GM19455 (cell line): Measurements from ENCODE around the gene EIF4H.
"Not testable (repeated sequence)": the region's sequence is repeated elsewhere in the genome, so short reads cannot be mapped to it uniquely, and the experiment has no call there.

Experiments used
- ATAC-seq: cut with Tn5 transposase; IDR thresholded peaks from one replicate; pipeline ENCODE4 v1.9.1; 2021; ENCODE audit not compliant: unreplicated experiment

Gene EIF4H

DNA sequence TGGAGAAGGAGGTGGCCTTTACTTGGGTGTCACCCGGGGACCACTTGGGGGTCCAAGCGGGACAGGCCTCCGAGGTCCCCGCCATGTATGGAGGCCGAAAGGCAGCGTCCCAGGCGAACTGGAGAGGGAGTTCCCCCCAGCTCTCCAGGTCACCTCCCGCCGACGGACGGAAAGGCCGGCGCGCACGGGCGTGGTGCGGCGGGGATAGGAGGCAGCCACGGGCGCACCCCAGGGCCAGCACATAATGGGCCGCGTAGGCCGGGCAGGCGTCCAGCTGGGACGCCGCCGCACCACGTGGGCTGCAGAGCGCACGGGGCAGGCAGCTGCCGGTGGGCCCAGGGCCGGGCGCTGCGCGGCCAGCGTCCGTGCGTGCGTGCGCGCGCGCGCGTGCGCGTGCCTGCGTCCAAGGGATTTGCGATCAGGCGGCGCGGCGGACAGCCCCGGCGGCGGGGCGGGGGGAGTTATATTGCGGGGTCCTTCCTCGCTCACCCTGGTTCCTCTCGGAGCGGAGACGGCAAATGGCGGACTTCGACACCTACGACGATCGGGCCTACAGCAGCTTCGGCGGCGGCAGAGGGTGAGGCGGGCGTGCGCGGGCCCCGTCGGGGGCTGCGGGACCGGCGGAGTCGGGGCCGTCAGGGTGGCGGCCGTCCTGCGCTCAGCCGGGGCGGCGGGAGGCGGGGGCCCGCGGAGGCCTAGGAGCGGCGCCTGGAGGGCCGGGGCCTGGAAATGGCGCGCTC lies at the start of gene EIF4H:
TSS of gene EIF4H (plus strand) at position 491 of the 740 bp plus-strand sequence. CDS start at position 519, 28 bp downstream.
- peak; percentile 76 for ATAC-seq

DNA sequence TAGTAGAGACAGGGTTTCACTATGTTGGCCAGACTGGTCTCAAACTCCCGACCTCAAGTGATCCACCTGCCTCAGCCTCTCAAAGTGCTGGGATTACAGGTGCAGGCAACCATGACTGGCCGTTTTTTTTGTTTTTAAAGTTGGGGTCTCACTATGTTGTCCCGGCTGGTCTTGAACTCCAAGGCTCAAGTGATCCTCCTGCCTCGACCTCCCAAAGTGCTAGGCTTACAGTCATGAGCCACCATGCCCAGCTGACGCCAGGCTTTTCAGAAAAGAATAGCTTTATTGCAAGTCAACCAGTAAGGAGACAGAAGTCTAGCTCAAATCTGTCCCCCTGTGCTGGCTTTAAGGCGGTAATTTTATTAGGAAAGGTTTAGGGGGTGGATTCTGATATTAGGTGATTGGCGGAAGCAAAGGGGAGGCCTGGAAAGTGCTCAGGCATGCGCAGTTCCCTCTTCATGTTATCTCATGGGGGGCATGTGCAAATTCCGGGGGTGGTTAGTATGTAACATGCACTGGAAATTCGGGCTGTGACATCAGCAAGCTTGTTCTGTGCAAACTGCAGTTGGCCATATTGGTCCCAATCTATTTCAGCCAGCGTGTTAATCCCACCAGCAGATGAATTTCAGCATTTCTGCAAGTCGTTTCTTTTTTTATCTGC lies 47.8 kb upstream of the EIF4H start:
- ATAC-seq = no peak

DNA sequence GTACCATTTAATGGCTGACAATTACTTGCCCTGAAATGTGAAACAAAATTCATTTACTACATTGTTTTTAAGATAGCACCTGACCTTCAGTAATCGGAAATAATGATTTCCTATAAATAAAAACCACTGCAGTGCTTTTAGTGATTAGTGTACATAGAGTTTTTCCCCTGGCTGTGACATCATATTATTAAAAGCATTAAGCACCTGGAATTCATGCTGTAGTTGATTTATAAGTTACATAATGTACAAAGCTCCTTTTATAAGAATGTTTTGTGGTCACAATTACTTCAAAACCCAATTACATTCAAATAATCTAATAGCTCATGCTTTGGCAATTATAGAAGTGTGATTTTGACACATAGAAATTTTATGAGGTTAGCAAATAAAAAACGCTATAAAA lies 44.3 kb upstream of the EIF4H start:
- ATAC-seq = no peak

DNA sequence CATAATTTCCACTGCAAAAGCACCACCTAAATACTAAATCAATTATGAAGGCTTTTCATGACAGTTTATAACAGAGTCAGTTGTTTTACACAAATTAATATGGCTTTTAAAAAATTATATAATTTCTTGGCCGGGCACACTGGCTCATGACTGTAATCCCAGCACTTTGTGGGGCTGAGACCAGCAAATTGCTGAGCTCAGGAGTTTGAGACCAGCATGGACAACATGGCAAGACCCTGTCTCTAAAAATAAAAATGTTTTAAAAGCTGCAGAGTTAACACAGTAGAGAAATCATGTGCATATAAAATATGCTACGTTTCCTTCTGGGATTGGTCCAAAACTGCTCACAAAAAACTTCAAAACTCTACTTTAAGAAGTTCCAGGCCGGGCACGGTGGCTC lies 43.6 kb upstream of the EIF4H start:
- no peak for ATAC-seq

DNA sequence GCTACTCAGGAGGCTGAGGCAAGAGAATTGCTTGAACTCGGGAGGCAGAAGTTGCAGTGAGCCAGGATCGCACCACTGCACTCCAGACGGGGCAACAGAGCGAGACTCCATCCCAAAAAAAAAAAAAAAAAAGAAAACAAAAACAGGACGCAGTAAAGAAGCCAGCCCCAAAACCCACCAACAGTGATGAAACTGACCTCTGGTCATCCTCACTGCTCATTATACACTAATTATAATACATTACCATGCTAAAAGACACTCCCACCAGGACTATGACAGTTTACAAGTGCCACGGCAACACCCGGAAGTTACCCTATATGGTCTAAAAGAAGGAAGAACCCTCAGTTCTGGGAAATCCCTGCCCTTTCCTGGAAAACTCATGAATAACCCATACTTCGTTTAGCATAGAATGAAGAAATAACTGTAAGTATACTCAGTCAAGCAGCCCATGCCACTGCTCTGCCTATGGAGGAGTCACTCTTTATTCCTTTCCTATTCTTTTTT lies 40.0 kb upstream of the EIF4H start:
- no peak for ATAC-seq

DNA sequence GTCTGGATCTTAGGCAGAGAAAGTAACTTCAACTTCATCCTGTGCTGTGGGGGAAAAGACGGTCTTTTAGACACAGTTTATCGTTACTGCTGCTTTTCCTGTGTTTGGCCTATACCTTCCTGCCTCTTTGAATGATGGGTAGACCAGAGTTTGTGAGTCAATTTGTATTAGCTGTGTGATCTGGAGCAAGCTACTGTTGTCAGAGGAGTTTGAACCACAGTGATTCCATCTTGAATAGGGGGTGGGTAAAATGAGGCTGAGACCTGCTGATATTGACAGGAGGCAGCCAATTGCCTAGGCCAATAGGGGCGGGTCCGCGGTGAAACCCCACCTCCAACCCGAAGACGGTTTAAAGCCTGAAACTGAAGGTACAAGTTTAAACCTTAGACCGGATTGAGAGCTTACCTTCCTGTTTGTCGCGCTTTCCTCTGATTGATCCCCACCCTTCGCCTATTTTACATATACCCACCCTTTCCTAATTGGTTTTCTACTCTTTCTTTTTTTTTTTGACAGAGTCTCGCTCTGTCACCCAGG lies 35.8 kb upstream of the EIF4H start:
- no peak for ATAC-seq

DNA sequence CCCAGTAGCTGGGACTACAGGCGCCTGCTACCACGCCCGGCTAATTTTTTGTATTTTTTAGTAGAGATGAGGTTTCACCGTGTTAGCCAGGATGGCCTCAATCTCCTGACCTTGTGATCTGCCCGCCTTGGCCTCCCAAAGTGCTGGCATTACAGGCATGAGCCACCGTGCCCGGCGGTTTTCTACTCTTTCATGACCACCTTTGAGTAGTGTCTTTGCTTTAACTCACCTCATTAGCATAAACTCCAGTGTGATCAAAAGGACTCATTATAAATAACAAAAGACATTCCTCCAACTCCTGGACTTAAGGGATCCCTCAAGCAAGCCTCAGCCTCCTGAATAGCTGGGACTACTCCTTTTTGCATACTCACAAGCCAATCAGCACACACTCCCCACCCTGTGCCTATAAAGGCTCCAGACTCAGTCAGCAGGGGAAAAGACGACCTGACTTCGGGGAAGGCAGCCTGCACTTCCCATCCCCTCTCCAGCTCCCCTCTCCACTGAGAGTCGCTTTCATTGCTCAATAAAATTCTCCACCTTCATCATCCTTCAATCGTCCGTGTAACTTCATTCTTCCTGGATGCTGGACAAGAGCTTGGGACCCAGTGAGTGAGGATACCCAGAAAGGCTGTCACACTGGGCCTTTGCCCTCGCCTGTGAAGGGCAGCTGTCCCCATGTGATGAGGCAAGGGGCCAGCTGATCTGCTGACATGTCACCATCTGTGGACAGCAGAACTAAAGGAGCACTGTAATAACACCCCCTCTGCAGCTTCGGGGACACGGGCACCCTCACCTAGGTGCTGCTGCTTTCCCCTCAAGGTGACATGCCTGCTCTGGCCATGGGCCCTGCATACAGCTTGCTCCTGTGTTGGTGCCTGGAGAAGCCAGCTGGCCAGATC lies 35.0 kb upstream of the EIF4H start:
- no peak for ATAC-seq

DNA sequence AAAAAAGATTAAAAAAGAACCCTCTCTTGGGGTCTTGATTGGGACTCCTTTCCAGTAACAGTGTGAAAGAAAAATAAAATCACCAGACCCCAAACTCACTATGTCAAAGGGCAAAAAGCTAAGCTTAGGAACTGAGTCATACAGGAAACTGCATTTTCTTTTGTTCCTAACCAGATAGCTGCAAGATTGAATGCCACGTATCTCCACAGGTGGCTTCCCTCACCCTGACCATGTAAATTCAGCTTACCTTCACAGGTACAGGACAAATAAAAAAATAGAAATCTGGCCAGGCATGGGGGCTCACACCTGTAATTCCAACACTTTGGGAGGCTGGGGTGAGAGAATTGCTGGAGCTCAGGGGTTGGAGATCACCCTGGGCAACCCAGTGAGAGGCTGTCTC lies 32.5 kb upstream of the EIF4H start:
- ATAC-seq = no peak

DNA sequence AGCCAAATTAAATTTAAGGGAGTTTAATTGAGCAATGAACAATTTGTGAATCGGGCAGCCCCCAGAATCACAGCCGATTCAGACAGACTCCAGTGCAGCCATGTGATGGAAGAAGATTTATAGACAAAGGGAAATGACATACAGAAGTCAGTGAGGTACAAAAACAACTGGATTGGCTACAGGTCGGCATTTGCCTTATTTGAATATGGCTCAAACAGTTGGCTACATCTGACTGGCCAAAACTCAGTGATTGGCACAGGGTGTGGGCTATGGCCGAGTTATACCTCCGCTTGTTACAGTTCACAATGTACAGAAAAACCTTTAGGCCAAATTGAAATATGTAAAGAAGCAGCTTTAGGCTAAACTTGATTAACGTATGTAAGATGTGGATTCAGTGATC lies 30.8 kb upstream of the EIF4H start:
- ATAC-seq = no peak

DNA sequence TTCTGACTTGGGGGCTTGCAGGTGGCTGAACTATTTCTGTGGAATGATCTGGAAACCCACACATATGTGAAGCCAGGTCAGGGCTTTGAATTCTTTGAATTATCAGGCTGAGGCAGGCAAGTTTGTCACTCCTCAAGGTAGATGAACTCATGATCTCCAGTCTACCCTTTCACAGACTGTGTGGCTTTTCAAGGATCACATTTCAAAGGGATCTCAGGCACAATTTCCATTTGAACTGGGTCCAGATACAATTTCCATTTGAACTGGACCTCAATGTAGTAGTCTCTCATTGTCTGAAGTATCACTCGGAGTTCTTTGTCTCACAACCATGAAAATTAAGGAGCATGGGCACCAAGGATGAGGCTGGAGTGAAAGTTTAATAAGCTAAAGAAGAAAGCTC lies 25.7 kb upstream of the EIF4H start:
- ATAC-seq = no peak

DNA sequence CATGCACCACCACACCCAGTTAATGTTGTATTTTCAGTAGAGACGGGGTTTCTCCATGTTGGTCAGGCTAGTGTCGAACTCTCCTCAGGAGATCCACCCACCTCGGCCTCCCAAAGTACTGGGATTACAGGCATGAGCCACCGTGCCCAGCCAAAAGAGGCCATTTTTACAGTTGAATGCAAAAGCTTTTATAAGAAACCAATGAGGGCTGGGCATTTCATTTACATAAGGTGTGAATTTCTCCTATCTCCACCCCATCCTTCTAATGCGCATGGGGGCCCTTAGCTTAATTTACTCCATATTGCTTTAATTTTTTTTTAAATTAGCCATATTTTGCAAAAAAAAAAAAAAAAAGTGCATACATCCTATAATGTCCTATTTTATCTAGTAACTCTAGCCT lies 25.1 kb upstream of the EIF4H start:
- no peak for ATAC-seq

DNA sequence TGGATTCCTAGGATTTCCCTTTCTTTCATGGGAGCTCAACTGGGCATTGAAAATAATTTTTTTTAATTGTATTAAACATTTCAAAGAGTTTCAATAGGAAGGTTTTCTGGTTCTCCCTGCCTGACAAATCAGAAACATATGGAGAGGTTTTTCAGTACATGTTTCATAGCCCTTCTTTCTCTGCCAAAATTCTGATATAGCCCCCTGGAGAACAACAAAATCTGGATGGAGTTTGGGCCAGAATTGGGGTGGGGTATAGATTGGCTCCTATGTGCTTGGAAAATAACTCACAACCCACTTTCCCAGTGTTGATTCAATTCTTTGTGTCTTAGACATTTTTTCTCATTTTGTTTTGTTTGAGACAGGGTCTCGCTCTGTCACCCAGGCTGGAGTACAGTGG lies 24.6 kb upstream of the EIF4H start:
- ATAC-seq = no peak

DNA sequence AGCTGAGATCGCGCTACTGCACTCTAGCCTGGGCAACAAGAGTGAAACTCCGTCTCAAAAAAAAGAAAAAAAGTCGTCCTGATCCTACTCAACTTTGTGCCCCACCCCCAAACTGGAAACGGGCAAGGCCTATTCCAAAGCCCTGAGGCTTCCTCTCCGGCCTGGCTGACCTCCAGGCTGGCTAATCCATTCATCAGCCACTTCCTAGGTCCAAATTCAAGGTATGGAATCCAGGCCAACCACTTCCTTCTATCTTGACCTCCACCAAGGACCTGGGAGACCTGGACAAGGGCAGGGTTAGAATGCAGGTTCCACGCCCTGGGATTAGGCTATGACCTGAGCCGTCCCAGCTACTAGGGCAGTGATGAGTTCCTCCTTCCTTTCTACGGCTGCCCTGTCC lies 20.4 kb upstream of the EIF4H start:
- ATAC-seq = no peak

DNA sequence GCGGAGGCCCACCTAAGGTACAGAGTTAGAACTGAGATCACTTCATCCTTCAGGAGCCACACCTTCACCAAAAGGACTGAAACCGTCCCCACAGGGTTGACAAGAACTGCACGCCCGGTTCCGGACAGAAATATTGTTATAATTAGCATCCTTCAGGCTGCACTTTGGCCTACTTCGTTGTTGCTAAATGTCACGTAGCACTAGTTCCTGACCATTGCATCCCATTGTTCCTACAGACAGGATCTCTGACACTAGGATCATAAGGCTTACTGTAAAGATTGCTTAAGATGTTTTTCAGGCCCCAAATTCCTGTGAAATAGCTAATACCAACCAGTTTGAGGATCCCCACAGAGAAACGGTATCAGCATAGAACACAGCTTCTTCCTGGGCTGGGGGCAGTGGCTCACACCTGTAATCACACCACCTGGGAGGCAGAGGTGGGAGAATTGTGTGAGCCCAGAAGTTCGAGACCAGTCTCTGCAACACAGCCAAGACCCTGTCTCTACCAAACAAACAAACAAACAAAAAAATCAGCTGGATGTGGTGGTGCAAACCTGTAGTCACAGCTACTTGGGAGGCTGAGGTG lies 18.3 kb upstream of the EIF4H start:
- ATAC-seq = no peak

DNA sequence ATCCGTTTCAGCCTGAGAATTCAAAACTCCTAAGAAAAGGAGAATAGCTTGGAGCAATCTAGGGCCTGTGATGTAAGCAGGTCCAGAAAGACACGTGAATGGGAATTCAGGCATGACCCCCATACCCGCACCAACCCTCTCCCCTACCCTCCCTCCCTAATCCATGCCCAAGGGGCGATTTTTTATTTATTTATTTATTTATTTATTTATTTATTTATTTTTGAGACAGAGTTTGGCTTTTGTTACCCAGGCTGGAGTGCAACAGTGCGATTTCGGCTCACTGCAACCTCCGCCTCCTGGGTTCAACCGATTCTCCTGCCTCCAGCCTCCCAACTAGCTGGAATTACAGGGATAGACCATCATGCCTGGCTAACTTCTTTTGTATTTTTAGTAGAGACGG lies 16.6 kb upstream of the EIF4H start:
- no peak for ATAC-seq

DNA sequence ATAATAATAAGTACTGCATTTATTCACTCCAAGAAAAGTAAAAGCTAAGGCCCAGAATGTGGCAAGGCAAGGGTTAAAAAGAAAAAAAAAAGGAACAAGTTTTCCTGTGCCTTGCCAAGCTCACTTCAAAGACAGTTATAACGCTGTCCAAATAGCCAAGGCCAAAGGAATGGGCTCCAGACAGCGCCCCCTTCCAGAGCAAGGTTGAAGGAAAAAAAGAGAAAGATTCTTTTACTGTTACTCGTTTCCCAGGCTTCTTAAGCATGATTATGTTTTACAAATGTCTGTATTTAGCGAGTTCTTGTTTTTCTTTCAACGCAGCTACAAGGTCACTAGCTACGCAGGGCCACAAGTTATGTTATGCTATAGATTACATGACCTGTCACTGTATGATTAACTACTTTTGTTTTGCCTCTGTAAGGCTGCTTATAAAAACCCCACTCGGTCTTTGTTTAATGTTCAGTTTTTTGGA lies 9.1 kb upstream of the EIF4H start:
- ATAC-seq = no peak

DNA sequence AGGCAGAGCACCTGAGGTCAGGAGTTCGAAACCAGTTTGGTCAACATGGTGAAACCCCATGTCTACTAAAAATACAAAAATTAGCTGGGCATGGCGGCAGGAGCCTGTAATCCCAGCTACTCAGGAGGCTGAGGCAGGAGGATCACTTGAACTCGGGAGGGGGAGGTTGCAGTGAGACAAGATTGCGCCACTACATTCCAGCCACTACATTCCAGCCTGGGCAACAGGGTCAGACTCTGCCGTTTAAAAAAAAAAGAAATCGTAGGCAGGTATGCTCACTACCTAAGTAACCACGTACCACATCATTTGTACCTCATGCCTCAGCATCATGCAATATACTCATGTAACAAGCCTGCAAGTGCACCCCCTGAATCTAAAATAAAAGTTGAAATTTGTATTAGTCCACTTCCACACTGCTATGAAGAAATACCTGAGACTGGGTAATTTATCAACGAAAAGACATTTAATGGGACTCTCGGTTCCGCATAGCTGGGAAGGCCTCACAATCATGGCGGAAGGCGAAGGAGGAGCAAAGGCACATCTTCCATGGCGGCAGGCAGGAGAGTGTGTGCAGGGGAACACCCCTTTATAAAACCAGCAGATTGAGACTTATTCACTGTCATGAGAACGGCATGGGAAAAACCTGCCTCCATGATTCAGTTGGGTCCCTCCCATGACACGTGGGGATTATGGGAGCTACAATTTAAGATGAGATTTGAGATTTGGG lies 8.1 kb upstream of the EIF4H start:
- ATAC-seq = no peak

DNA sequence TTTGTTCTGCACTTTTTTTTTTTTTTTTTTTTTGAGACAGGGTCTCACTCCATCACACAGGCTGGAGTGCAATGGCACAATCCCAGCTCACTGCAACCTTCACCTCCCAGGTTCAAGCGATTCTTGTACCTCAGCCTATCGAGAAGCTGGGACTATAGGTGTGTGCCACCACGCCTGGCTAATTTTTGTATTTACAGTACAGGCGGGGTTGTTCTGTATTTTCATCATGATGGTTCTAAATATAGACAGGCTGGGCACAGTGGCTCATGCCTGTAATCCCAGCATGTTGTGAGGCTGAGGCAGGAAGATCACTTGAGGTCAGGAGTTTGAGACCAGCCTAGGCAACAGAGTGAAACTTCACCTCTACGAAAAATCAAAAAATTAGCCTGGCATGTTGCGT lies 6.8 kb upstream of the EIF4H start:
- ATAC-seq = not testable (repeated sequence)

DNA sequence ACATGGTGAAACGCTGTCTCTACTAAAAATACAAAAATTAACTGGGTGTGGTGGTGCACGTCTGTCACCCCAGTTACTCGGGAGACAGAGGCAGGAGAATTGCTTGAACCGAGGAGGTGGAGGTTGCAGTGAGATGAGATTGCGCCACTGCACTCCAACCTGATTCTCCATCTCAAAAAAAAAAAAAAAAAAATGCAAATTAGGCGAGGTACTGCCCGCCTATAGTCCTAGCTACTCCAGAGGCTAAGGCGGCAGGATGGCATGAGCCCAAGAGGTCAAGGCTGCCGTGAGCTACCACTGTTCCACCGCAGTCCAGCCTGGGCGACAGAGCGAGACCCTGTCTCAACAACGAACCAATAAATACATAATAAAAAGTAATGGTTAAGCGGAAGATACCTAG lies 1.1 kb upstream of the EIF4H start:
- no peak for ATAC-seq

DNA sequence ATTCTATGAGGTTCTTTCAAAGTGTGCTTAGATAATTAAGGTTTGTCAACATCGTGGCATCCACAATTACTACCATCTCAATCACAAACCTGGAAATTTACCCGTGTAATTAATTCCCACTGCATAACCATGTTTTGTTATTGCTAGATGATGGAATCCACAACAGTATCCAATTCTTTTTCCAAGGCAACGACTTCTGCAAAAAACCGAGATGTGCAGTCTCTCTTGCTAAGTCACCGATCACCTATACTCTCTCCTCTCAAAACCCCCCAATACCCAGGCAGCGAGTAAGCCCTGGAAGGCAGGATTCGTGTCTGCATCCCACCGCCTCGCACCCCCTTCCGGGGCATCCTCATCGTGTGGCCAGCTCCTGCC lies 678 bp upstream of the EIF4H start:
- ATAC-seq = no peak
